Esophagus squamous epithelium (tissue), 5 donors: ENCODE measurements around the gene BAZ2B. TPM values are rescaled to one million over a fixed set of nuclear protein-coding genes. Genes with fewer than 3 reads are reported as not detected.

Source experiments
- DNase-seq: peaks from one replicate; lab custom pipeline; 2025; lab: John Stamatoyannopoulos, UW
- H3K27ac ChIP-seq, 4 donors: fragments of 200-600 bp; sonication (generic); one replicate each; pipeline ENCODE4 v1.5.1; 2016 to 2019; ENCODE audit warnings: mild to moderate bottlenecking in 1 of 4
- H3K27me3 ChIP-seq, 4 donors: fragments of 200-600 bp; sonication (generic); 1 replicate in 3 of 4; 2 replicates in 1 of 4; pipeline versions ENCODE4 v1.5.1 to v1.6.0; 2017 to 2021; ENCODE audit warnings: antibody characterized with exemption in 1 of 4
- H3K36me3 ChIP-seq, 3 donors: fragments of 200-600 bp; sonication (generic); one replicate each; pipeline ENCODE4 v1.5.1; 2016 to 2019
- H3K4me1 ChIP-seq, 3 donors: fragments of 200-600 bp; sonication (generic); one replicate each; pipeline ENCODE4 v1.5.1; 2017 to 2019
- H3K4me3 ChIP-seq, 4 donors: fragments of 200-600 bp; sonication (generic); 1 replicate in 3 of 4; 2 replicates in 1 of 4; pipeline ENCODE4 v1.5.1; 2016 to 2019; ENCODE audit warnings: mild to moderate bottlenecking in 2 of 4, moderate library complexity in 1 of 4
- H3K9me3 ChIP-seq, 3 donors: fragments of 200-600 bp; sonication (generic); one replicate each; pipeline ENCODE4 v1.5.1; 2016 to 2019
- CTCF ChIP-seq, 6 experiments: fragments of 450-650 bp in 4 of 6; fragments of 200-600 bp in 2 of 6; sonication (generic) in 2 of 6; IDR thresholded peaks; one replicate each; pipeline ENCODE4 v1.5.1; 2016 to 2019; ENCODE audit warnings: antibody characterized with exemption in 6 of 6, mild to moderate bottlenecking in 4 of 6, moderate library complexity in 4 of 6
- POLR2A ChIP-seq, 4 donors: fragments of 450-650 bp; IDR thresholded peaks; one replicate each; pipeline ENCODE4 v1.6.1; 2017; ENCODE audit warnings: antibody characterized with exemption in 4 of 4, mild to moderate bottlenecking in 4 of 4, moderate library complexity in 3 of 4
- WGBS, 2 donors: methylation state at CpG; one replicate each; pipeline ENCODE4 v1.1.5; 2018; 5-methylcytosine and 5-hydroxymethylcytosine counted together
- intact Hi-C: fragments of 100-400 bp; cut with DNase I; formaldehyde crosslinking; loops from one replicate; pipeline ENCODE4 v1.15.0; 2022
- total RNA-seq, 4 donors: library from RNA; depleted of rRNA; stranded (reverse); fragments of >200 nt; gene quantifications; one replicate each; pipeline ENCODE4 v1.1.0, GENCODE V29; 2016
- donor health status: DM: yes; HTN: yes; CAD: no.

The BAZ2B gene
- total RNA-seq, 4 donors from 2014 or later: 41.6 to 94.6 (median 54.1) TPM

GRCh38 chr2:159571540-159572260 lies 44.6 kb downstream of the BAZ2B start:
- H3K36me3 ChIP-seq: no peaks in the 10 kb centered on the region
- WGBS, 2 donors: 43 to 60% methylated on average over 2 to 3 of the region's 3 CpGs
- no peak overlapping the region for H3K27ac ChIP-seq
- H3K4me1 ChIP-seq: peaks cover 0 to 4% (median 0%) of the 10 kb centered on the region in 3 donors
- intact Hi-C loops: no loop called here
- no peak overlapping the region for H3K4me3 ChIP-seq
- TF ChIP-seq POLR2A (IDR thresholded peaks at IDR 0.05) (no peak), CTCF (IDR thresholded peaks at IDR 0.05) (no peak)
- DNase-seq: no peak
- H3K27me3 ChIP-seq: no peaks in the 10 kb centered on the region
- no peaks in the 10 kb centered on the region for H3K9me3 ChIP-seq

- Histone ChIP-seq H3K9me3 (no peaks in the 10 kb centered on the region), H3K27me3 (no peaks in the 10 kb centered on the region), H3K4me1 (no peaks in the 10 kb centered on the region), H3K36me3 (peaks cover 0 to 8% (median 0%) of the 10 kb centered on the region in 3 donors), H3K27ac (no peak overlapping the region), H3K4me3 (no peak overlapping the region)
- no peak for DNase-seq
- TF ChIP-seq POLR2A (IDR thresholded peaks at IDR 0.05) (no peak), CTCF (IDR thresholded peaks at IDR 0.05) (no peak)
- intact Hi-C loops: no loop called here
Observed at GRCh38 chr2:159564081-159564480, 52.3 kb downstream of the BAZ2B start.

GRCh38 chr2:159562248-159562647 lies 54.1 kb downstream of the BAZ2B start:
- Histone ChIP-seq H3K27ac (no peak overlapping the region), H3K36me3 (peaks cover 0 to 8% (median 0%) of the 10 kb centered on the region in 3 donors), H3K4me3 (no peak overlapping the region), H3K4me1 (no peaks in the 10 kb centered on the region), H3K27me3 (no peaks in the 10 kb centered on the region), H3K9me3 (no peaks in the 10 kb centered on the region)
- TF ChIP-seq POLR2A (IDR thresholded peaks at IDR 0.05) (no peak), CTCF (IDR thresholded peaks at IDR 0.05) (no peak)
- DNase-seq: no peak
- 76 to 81% methylated on average over 2 of the region's 2 CpGs for WGBS, 2 donors
- intact Hi-C loops: no loop called here

- TF ChIP-seq CTCF (IDR thresholded peaks at IDR 0.05) (no peak), POLR2A (IDR thresholded peaks at IDR 0.05) (no peak)
- Histone ChIP-seq H3K4me3 (no peak overlapping the region), H3K9me3 (no peaks in the 10 kb centered on the region), H3K27me3 (no peaks in the 10 kb centered on the region), H3K36me3 (peaks cover 0 to 8% (median 0%) of the 10 kb centered on the region in 3 donors), H3K4me1 (no peaks in the 10 kb centered on the region), H3K27ac (no peak overlapping the region)
- DNase-seq: no peak
- intact Hi-C loops: no loop called here
- 72 to 82% methylated on average over 2 of the region's 2 CpGs for WGBS, 2 donors
Observed at GRCh38 chr2:159561786-159562185, 54.6 kb downstream of the BAZ2B start.

- H3K36me3 ChIP-seq: peaks cover 0 to 8% (median 0%) of the 10 kb centered on the region in 3 donors
- H3K27me3 ChIP-seq: no peaks in the 10 kb centered on the region
- DNase-seq: no peak
- H3K9me3 ChIP-seq: no peaks in the 10 kb centered on the region
- H3K4me1 ChIP-seq: no peaks in the 10 kb centered on the region
- intact Hi-C loops: no loop called here
- H3K27ac ChIP-seq: no peak overlapping the region
- H3K4me3 ChIP-seq: no peak overlapping the region
- TF ChIP-seq POLR2A (IDR thresholded peaks at IDR 0.05) (no peak), CTCF (IDR thresholded peaks at IDR 0.05) (no peak)
Observed at GRCh38 chr2:159561242-159561641, 55.1 kb downstream of the BAZ2B start.
